ENCODE data around the gene MEI1. TPM values are rescaled to one million over a fixed set of nuclear protein-coding genes. Genes with fewer than 3 reads are reported as not detected.

The MEI1 gene
- total RNA-seq, 3 donors from 2014 or later = 1.3 to 12.1 (median 4.3) TPM

DNA sequence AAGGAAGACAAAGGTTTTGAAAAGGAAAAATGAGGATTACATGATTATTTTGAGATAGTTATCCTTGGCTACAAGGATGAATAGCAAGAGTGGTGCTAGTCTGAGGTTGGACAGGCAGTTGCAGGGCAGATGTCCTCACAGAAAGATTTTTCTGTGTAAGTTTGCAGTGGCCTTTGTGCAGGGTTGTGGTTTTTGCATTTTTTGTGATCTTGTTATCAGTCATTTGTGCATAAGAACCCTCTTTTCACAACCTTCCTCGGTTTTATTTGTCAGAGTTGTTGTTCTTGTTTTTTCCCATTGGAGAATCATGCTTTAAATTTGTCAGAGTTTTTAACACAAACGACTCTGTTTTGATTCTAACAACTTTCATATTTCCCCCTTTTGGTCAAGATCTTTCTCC, 102.6 kb downstream of the MEI1 start:
- TF ChIP-seq, protein P1, sequence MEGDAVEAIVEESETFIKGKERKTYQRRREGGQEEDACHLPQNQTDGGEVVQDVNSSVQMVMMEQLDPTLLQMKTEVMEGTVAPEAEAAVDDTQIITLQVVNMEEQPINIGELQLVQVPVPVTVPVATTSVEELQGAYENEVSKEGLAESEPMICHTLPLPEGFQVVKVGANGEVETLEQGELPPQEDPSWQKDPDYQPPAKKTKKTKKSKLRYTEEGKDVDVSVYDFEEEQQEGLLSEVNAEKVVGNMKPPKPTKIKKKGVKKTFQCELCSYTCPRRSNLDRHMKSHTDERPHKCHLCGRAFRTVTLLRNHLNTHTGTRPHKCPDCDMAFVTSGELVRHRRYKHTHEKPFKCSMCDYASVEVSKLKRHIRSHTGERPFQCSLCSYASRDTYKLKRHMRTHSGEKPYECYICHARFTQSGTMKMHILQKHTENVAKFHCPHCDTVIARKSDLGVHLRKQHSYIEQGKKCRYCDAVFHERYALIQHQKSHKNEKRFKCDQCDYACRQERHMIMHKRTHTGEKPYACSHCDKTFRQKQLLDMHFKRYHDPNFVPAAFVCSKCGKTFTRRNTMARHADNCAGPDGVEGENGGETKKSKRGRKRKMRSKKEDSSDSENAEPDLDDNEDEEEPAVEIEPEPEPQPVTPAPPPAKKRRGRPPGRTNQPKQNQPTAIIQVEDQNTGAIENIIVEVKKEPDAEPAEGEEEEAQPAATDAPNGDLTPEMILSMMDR (IDR thresholded peaks at IDR 0.05) = no peak
- TF ChIP-seq POLR2AphosphoS5 (IDR thresholded peaks at IDR 0.05) (no peak), POLR2A (IDR thresholded peaks at IDR 0.05) (no peak)
- no peak for DNase-seq (ENCODE audit: low spot score in 2 of 2)
- no peaks in the 10 kb centered on the region for H3K27me3 ChIP-seq
- peaks cover 6 to 15% of the 10 kb centered on the region in 2 donors for H3K4me1 ChIP-seq
- H3K27ac ChIP-seq = peak overlapping the region in 1 of 2 donors; percentile 92
- intact Hi-C loops (cut with DNase I; ENCODE audit: low total_unique reads) = no loop called here
- peak overlapping the region in 1 of 3 donors; percentile 87 for H3K4me3 ChIP-seq
- no peaks in the 10 kb centered on the region for H3K36me3 ChIP-seq
- no peaks in the 10 kb centered on the region for H3K9me3 ChIP-seq

DNA sequence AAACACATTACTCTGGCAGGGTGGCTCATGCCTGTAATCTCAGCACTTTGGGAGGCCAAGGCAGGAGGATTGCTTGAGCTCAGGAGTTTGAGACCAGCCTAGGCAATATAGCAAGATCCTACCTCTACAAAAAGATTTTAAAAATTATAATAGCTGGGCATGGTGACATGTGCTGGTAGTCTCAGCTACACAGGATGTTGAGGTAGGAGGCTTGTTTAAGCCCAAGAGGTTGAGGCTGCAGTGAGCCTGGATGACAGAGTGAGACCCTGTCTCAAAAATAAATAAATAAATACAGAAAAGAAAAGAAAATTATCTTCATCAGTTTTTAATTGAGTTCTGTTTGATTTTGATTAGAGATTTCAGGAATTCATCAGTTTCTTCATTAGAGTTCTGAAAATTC, 106.3 kb downstream of the MEI1 start:
- H3K27me3 ChIP-seq = no peaks in the 10 kb centered on the region
- no peak overlapping the region for H3K4me3 ChIP-seq
- intact Hi-C loops (cut with DNase I; ENCODE audit: low total_unique reads) = no loop called here
- H3K27ac ChIP-seq = no peak overlapping the region
- no peaks in the 10 kb centered on the region for H3K36me3 ChIP-seq
- peaks cover 0 to 11% of the 10 kb centered on the region in 2 donors for H3K4me1 ChIP-seq
- DNase-seq (ENCODE audit: low spot score in 2 of 2) = no peak
- TF ChIP-seq, protein P1 (IDR thresholded peaks at IDR 0.05) = no peak
- TF ChIP-seq POLR2AphosphoS5 (IDR thresholded peaks at IDR 0.05) = no peak
- no peak for TF ChIP-seq POLR2A (IDR thresholded peaks at IDR 0.05)
- H3K9me3 ChIP-seq = no peaks in the 10 kb centered on the region

DNA sequence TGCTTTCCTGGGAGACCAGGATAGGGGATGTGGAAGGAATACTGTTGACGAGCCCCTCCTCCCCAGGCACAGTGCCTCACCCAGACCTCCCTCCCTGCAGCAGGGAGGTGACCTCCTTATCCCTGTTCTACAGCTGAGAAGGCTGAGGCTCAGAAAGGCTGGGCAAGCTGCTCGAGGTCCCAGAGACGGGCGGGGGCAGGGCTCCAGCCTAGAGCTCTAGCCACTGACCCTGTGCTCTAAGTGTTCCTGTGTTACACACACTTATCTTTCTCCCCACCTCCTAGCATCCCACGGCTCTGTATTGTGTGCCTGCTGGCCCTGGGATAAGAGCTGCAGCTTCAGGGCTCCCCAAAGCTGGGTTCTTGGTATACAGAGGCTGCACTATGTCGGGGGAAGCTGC, 109.1 kb downstream of the MEI1 start:
- Histone ChIP-seq H3K27me3 (no peaks in the 10 kb centered on the region), H3K4me3 (no peak overlapping the region), H3K4me1 (no peaks in the 10 kb centered on the region), H3K36me3 (no peaks in the 10 kb centered on the region), H3K27ac (no peak overlapping the region), H3K9me3 (no peaks in the 10 kb centered on the region)
- no peak for DNase-seq (ENCODE audit: low spot score in 2 of 2)
- intact Hi-C loops (cut with DNase I; ENCODE audit: low total_unique reads) = no loop called here
- TF ChIP-seq, protein P1 (IDR thresholded peaks at IDR 0.05) = no peak
- no peak for TF ChIP-seq POLR2A (IDR thresholded peaks at IDR 0.05)
- TF ChIP-seq POLR2AphosphoS5 (IDR thresholded peaks at IDR 0.05) = no peak

DNA sequence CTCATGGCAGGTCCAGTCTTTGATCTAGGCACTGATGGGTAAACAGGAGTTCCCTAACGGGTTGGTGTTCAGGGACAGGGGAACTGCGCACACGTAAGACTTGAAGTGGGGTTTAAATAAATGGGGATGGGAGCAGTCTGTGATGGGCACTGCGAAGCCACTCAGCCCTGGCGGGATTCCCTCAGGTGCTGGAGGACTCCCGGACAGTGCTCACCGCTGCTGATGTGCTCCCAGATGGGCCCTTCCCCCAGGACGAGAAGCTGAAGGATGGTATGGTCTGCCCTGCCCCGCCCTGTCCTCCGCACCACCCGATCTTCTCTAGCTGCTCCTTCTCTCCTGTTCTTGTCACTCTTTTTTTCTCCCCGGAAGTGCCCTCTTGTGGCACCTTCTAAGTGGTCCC, 110.7 kb downstream of the MEI1 start:
- no peaks in the 10 kb centered on the region for H3K4me1 ChIP-seq
- no peak overlapping the region for H3K27ac ChIP-seq
- DNase-seq (ENCODE audit: low spot score in 2 of 2) = no peak
- H3K27me3 ChIP-seq = no peaks in the 10 kb centered on the region
- TF ChIP-seq POLR2AphosphoS5 (IDR thresholded peaks at IDR 0.05) (no peak), POLR2A (IDR thresholded peaks at IDR 0.05) (no peak)
- TF ChIP-seq, protein P1 (IDR thresholded peaks at IDR 0.05) = no peak
- intact Hi-C loops (cut with DNase I; ENCODE audit: low total_unique reads) = no loop called here
- H3K9me3 ChIP-seq = no peaks in the 10 kb centered on the region
- H3K4me3 ChIP-seq = no peak overlapping the region
- H3K36me3 ChIP-seq = no peaks in the 10 kb centered on the region

DNA sequence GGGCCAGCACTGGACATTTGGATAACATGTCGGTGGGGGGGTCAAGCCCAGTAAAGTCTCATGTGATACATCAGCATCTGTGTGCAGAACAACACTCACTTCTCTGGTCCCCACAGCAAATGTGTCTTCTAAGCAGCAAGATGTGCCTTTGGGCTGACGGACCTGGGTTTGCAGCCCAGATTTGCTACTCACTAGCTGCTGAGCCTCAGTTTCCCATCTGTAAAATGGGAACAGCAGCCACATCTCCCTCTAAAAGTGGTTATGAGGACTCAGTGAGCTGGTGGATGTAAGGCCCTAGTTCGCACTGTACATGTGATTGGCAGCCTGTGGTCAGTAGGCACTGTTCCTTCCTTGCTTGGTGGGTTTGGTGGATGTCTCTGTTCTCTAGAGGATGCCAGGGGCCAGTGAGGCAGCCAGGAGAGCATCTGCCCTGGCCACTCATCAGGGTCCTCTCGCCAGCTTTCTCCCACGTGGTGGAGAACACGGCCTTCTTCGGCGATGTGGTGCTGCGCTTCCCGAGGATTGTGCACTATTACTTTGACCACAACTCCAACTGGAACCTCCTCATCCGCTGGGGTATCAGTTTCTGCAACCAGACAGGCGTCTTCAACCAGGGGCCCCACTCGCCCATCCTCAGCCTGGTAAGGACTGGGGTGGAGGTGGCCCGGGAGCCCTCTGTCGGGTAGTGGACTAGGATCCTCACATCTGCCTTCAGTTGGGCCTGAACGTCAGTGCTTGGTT, 113.7 kb downstream of the MEI1 start:
- Histone ChIP-seq H3K4me3 (no peak overlapping the region), H3K27ac (no peak overlapping the region), H3K27me3 (no peaks in the 10 kb centered on the region), H3K36me3 (no peaks in the 10 kb centered on the region), H3K4me1 (no peaks in the 10 kb centered on the region), H3K9me3 (no peaks in the 10 kb centered on the region)
- no peak for TF ChIP-seq POLR2AphosphoS5 (IDR thresholded peaks at IDR 0.05)
- TF ChIP-seq POLR2A (IDR thresholded peaks at IDR 0.05) = no peak
- TF ChIP-seq, protein P1 (IDR thresholded peaks at IDR 0.05) = no peak
- DNase-seq (ENCODE audit: low spot score in 2 of 2) = no peak
- intact Hi-C loops (cut with DNase I; ENCODE audit: low total_unique reads) = no loop called here
